Activated CD8-positive, alpha-beta memory T cell treated with anti-CD3 and anti-CD28 coated beads, Interleukin-2, amount 50 U/mL, for 1 hour (primary cell): ENCODE measurements around the gene MAPKAP1.

Experiments
- DNase-seq: peaks from one replicate; pipeline ENCODE4 v3.0.0-alpha.2; 2020; ENCODE audit errors: extremely low read depth

Gene MAPKAP1

DNA sequence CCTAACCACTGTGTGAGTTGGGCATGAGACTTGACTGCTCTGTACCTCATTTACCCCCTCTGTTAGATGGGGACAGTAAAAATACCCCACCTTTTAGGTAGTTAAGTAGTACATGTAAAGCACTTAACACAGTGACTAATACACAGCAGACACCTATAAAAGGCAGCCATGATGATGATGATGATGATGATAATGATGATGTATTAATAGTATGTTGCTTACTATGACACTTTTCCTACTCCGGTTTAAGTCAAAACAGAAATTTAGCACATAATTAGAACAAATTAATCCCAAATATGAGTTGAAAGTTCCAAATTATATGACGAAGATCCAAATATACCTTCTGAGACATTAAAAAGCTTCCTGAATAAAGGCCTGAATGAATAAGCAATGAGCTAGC lies 223.3 kb downstream of the MAPKAP1 start:
- DNase-seq: no peak

DNA sequence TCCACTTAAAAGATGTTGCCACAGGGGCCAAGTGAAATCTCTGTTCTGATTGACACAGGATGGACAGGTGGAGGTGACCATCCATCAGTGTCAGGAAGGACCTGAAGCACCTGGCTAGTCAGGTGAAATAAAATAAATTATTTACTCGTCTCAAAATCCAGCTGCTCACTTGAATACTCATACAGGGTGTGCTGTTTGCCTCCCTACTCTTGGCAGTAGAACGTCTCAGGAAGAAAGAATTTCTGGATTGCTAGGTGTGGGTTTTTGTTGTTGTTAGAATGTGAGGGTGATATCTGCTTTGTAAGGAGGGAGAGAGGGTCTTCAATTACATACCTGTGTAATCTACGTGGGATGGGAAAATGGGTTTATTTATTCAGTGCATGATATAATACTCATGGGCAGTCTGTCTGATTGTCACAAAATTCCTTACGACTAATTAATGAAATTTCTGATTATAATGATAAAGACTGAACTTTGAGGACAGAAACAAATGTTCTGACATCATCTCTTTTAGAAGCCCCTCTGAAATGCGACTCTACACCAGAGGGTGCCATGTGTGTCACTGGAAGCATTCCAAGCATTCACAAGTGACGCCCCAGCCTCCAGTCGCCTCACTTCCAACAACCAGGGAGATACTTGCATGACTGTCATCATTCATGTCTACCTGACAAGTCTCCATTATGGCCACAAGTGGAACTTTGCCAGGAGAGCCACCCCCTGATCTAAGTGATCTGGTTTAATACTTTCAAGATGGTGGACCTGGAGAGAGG lies 227.0 kb downstream of the MAPKAP1 start:
- no peak for DNase-seq

DNA sequence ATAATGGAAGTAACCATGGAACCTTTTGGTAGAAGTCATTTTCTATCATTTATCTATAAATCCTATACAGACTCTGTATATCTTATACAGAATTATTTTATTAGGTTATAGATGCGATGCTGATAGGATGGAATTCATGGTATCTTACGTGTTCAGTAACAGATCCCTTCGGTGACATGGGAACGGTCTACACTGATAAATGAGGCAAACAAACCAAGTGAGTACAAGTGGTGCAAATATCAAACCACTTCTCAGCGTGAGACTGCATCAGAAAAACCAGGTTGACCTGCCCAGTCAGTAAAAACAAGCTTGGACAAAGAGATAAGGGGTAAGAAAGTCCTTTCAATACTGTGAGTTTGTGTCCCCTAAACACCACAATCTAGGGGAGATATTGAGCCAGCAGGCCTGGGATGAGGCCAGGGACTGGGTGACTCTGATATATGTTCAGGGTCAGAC lies 229.9 kb downstream of the MAPKAP1 start:
- no peak for DNase-seq

DNA sequence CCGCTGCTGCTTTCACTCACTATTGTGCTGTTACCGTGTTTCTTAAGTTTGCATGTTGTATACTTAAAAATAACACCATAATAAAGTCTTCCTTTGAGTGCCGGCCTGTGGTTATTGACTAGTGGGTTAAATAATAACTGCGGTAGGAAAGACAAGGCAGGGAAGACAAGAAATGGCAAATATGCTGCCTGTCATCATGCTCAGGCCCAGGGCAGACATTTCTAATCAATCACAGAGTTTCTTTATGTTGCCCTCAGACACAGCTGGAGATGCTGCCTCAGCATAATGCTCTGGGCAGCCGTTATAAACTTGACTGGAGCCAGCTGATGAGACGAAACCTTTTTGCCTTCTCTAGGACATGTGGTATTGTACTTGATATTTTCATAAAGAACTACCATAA lies 230.4 kb downstream of the MAPKAP1 start:
- DNase-seq: no peak

DNA sequence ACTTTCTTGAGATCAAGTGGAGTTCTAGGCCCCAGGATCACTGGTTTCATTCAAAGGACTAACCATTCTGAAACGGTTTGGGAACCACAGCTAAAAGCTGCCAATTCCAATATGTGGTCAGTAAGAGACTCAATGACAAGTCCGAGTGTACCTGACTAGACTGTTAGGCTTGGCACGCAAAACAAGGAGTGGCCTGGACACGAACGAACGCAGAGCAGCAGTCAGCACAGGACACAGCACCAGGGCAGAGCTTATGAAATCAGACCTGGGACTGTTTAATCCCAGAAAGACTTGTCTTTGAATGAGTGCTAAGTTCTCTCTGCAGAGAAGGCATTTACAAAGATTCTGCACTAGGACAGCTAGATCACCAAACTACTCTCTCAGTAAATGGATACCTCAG lies 231.6 kb downstream of the MAPKAP1 start:
- DNase-seq: no peak

DNA sequence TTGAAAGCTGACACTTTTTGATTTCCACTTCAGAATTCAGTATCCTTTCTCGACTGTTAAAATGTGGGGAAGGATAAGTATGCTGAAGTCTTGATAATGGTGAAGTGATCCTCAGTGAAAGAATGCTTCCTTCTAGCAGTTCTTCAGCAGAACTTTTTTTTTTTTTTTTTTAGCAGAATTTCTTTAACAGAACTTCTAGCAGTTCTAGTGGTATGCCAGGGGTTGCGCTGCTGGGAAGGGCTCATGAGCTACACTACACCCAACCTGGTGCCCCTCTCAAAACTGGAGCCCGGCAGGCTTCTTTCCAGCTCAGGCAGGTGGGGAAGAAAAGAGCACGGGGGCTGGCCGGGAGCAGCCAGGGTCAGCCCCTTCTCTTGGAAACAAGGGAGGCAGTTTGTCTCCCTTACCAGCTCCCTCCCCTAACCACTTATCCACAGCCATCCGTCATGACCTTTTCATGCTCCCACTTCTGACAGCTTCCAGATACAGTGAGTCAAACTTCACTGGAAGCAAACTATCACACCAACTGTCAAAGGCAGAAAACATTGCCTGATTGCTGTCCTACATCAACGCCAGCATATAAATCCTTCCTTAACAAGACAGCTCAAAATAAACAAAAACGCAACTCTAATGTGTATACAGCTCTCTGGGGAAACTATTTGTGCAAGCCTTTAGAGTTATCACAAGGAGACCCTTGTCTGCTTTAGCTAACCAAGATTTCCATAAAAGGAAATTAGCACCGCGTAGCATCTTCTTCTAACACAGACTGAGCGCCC lies 233.9 kb downstream of the MAPKAP1 start:
- no peak for DNase-seq

DNA sequence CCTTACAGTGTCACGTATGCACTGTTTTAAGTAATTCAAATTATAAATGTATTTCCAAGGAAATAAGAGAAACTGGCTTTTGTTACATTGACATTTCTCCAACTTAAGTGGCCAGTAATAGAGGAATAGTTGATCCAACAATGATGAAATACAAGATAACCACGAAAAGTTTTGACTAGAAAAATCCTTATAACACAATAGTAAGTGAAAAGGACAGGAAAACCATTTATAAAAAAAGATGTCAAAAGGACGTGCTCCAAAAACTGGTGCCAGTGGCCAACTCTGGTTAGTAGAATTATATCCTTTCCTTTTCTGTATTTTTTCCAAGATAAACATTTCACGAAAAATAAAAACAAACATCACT lies 234.5 kb downstream of the MAPKAP1 start:
- DNase-seq: no peak

DNA sequence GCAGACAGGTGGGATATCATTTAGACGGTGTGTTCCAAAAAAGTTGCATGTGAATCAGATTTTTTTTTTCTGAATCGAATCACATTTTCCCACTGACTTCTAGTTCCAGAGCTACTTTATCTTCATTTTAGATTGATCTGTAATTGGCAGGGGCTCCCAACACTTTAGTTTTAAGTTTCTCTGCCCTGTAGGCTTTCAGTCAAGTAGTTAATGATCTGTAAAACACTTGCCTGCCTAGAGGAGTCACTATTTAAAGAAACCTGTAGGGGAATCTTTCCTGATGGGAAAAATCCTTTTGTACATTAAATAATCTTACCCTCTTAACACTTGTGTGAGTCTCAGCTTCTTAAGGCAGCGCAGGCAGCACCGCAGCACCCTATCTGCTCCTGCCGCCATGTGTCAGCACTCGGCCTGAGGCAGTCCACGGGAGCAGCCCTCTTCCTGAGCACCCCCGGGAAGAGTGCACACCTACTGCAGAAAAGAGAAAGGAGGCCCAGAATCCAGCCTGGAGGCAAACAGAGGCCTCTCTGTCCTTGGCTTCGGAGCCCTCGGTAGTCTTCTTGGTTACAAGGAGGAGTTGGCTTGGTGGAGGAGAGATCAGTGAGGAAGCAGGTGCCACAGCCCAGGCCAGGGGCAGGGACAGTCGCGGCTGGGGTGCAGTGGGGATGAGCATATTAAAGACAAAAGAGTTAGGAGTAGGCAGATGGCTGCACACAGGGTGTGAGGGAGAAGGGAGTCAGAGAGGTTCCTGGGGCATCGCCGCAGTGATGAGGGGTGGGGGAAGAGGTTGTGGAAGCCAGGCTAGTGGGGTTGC lies 236.0 kb downstream of the MAPKAP1 start:
- no peak for DNase-seq

DNA sequence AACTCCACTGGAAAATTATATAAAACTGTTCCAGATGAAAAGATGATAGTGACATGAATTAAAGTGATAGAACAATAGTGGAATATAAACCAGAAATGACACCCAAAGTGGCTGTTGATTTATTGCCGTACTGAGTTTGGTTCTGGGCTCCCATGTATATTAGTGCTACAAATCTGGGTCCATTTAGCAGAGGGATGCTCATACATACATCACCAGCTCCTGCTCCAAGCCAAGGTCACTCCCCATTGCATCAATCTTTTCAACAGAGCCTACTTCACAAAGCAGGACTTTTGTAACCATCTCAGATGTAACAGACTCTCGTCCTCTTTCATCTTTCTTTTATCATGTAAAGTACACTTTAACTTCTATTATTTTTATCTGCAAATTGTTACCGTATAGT lies 236.8 kb downstream of the MAPKAP1 start:
- DNase-seq: no peak

DNA sequence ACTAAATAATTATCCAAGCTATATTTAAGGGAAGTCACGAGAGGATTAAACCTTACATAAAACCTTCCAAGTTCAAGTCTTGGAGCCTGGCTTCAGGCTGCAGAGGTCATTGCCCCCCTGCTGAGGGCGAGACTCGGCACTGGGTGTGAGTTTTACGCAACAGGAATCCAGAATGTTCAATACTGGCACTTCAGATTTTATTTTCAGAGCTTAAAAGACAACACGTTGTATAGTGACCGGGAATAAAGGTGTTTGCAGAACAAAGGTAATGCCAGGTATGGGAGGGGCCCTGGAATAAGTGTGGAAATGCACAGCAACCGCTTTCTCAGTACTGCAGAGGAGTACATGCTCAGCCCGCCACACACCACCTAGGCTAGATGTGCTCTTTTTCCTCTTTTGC lies 238.4 kb downstream of the MAPKAP1 start:
- no peak for DNase-seq

DNA sequence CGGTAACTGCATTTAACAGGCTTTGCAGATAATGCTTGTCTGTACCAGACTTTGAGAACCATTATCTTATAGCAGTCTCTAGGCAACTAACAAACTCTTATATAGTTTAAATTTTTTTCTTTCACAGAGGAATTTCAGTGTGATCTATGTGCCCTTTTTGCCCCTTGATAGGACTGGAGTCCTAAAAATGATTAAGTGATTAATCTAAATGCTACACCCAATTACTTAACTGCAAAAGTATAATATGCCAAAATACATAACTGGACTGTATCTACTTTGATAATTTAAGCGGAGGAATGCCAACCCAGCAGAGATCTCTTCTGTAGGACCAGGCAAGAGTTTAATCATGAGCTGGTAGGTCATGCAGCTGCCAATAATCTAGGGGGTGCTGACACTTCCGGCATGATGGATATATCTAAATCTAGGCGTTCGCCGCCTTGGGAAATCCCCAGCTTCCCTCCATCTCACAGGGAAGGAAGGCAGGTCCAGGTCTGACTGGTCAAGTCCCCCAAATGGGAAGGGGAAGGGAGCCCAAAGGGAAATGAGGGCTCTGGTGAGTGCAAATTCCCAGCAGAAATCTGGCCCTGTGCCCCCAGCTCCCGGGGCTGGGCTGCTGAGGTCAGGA lies 239.8 kb downstream of the MAPKAP1 start:
- DNase-seq: no peak

DNA sequence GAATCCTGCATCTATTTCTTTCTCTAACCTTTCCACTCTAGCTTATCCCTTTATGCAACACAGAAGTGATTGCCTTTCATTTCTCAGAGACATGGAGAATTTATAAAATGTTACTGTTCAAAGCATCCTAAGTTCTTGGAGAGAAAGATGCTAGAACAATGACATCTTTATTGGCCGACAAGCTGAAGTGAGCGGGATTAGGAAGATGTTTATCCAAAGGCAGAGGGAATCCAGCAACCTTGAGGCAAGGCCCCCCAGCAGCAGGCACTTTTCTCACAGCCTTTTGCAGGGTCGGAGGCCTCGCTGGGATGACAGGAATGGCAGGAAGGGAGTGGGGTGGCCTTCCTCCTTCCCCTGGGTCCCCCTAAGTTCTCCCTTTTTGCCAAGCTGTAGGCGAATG lies 240.6 kb downstream of the MAPKAP1 start:
- DNase-seq: no peak

DNA sequence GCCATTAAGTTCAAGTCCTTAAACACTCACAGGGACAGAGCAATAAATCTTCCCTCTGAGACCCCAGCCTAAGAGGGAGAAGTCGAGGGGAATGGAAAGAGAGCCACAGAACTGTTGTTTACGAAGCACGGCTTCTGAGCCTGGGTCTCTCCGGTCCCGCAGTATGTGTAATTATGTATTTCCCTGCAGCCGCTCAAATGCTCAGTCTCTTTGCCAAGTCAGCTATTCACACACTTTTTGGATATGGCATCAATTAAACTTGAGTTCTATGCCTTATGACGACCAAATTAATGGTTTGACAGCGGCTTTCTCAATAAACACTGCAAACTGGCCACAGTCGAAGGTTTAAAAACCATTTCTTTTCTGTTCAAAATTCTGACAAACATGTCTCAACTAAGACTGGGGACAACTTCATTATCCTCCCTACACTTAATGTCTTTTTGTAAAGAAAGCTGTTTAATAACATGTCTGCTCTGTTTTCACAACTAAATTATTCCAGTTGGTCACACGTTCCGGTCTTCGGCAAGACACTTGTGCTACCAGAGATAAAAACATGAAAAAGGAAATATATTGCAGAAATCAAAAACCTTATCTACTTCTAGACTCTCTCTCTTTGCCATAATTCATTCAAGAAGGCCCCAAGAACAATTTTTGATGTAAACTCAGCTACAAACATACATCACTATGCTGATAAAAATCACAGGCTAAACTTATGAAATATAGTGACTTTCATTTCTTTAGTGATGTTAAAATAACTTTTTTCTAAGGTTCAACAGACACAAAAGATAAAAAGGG lies 242.2 kb downstream of the MAPKAP1 start:
- DNase-seq: no peak

DNA sequence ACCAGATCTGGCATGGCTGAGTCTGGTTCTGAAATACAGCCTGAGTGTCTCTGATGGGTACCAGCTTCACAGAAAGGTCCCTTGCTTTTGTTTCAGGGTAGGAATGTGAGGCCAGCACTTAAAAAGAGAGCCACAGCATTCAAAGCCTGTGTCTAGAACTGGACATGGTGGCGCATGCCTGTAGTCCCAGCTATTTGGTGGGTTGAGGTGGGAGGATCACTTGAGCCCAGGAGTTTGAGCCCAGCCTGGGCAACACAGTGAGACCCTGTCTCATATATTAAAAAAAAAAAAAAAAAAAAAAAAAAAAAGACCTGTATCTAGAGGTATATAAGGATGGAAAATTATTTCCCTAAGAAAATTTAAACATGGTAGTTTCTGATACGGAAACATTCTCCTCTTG lies 243.1 kb downstream of the MAPKAP1 start:
- DNase-seq: no peak

DNA sequence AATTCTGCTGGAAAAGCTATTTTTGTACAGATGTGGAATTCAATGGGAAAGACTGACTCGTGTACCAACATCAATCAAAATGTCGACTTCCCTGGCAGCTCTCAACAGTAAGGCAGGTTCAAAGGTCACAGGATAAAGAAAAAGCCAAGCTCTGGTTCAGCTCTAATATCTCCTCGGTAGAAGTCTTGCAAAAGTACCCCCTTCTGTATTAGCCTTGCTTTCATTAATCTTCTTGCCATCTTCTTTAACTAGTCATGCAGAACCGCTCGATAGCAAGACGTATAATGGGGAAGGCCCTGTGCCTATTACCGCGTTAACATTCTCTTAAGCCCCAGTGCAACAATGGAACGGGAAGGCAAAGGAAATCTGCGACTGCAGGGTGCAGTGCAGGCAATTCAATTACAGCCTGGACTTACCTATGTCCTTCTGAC lies 244.1 kb downstream of the MAPKAP1 start:
- DNase-seq: no peak

DNA sequence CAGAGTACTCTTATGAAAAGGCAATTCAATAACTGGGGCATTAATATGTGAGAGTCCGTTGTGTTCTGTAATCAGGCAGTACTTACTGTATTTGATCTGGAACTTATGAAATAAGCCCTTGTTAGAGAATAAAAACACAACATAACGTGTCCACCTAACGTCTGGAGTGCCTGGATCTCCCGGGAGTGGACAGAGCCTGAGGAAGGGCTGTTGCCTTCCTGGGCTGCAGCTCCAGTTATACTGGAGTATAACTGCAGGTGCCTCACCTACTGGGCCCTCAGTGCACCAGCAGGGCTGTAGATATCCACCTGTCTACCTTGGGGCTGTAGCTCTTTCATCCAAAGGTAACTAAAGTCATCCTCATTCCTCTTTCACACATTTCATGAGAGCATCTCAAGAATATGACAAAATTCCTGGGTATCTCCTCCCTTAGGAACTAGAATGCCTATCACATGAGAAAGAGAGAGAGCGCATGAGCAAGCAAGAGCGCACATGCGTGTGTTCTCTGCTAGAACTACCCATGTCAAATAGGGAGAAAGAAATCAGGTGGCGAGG lies 245.3 kb downstream of the MAPKAP1 start:
- no peak for DNase-seq

DNA sequence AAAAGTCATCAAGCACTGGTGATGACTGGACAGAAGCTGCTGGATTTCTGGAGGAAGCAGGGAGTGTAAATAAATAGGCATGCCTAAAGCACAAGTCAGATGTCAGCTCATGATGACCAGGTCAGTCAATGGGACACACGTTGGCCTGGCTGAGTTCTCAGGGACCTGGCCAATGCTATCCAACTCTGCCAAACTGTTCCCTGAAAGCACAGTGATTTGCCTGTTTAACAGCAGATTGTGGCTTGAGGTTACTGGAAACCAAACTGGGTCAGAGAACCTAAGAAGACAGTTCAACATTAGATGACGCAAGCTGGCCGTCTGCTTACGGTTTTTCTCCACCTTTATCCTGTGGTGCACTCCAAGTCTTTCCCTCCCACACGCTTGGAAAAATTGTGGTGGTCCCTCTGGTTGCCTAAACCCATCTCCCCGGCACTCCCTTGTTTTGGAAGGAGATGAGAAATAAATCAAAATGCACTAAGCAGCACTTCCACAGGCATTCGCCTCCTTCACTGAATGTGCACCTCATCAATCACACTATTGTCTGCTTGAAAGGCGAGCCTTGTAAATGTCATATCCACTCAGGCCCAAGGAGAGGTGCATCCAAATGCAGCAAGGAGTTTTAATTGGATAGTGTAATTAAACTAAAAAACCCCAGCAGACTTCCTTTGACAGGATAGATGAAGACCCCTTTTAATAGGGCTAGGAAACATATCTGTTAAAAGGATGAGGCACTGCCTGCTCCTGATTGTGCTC lies 245.9 kb downstream of the MAPKAP1 start:
- no peak for DNase-seq

DNA sequence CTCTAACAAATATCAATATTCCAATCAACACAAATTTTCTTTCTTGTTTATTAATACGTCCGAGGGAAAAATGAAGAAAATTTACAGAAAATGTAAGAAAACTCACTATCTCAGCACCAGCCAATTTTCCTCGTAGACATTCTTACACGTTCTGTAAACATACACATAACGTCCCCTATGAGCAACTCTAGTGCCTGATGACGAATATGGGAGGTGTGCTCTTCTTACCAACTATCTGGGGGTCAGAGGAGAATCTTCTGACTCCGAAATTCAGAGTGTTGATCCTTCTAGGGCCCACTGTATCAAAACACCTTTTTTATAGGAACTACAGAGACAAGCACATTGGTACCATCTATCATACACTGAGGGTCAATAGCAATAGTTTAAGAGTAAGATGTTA lies 246.7 kb downstream of the MAPKAP1 start:
- no peak for DNase-seq

DNA sequence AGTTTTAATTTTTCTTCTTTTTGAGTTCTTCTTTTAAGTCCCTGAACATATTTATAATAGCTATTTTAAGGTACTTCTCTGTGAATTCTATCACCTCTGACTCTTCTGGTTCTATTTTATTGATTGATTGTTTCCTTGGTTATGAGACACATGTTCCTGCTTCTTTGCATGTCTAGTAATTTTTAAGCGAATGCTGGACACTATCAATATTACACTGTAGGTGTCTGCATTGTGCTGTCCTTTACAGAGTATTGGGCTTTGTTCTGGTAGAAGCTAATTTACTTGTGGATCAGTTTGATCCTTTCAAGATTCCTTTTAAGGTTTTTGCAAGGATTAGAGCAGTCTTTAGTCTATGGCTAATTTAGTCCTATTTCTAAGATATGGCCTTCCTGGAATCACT lies 249.7 kb downstream of the MAPKAP1 start:
- no peak for DNase-seq

DNA sequence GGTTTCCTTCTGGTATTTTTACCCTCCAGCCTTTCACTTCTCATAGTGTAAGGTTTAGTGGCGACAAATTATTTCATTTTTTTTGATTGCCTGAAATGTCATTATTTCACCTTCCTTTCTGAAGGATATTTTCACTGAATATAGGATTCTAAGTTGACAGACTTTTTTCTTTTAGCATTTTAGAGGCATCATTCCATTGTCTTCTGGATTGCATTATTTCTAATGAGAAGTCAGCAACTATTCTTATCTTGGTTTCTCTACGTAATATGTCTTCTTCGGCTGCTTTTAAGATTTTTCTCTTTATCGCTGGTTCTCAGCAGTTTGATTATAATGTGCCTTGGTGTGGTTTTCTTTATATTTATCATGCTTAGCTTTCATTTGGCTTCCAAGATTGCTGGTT lies 251.1 kb downstream of the MAPKAP1 start:
- DNase-seq: no peak
